NCI-H187 treated with DMSO at 0.1 percent for 48 hours (cell line): ENCODE measurements around the gene CCR7.

Source experiments
- DNase-seq: peaks from one replicate; lab custom pipeline; 2025; lab: John Stamatoyannopoulos, UW

CCR7 gene

GRCh38 chr17:40515491-40516041, 49.7 kb downstream of the CCR7 start:
- no peak for DNase-seq

DNA sequence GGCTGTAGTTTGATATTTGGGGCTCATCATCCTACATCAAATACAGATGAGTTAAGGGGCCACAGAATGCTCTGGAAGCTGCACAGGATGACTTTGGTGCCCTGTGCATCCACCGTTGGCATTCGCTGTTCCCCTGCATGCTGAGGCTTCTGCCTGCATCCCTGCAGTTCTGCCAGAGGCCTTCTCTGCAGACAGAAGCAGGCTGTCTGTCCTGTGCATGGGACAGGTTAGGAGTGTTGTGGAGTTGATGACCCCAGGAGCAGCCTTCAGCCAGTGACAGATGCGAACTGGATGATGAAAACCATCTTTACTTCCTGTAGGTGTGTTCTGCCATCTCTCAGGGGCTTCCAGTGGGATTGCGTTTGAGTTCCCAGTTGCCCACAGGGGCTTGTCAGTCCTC, 50.3 kb downstream of the CCR7 start:
- no peak for DNase-seq

DNA sequence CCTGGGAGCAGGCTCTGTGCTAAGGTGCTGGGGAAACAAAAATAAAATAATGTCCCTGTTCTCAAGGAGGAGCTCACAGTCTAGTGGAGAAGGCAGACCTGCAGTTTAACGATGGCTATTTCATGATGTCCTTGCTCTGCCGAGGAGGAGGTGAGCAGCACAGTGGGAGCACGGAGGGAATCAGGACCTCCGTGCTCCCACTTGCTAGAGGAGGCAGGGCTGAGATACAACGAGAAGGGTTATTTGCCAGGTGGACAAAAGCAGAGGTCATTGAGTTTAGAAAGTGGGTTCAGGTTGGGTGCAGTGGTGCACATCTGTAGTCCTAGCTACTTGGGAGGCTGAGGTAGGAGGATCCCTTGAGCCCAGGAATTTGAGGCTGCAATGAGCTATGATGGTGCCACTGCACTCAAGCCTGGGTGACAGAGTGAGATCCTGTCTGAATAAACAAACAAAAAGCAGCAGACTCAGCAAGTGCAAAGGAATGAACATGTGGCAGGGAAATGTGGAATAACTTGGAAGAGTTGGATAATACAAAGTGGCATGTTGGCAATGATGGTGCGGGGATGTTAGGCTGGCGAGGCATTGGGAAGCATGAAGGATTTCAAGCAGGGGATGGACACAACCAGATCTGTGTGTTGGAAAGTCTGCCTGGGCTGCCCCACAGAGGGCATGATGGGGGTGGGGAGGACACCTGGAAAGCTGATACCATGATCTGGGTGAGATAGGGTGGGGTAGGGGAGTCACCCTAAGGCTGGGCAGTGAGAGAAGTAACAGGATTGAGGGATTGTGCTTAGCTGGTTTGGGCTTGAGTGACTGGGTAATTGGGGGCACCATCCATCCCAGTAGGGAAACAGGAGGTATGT, 51.0 kb downstream of the CCR7 start:
- no peak for DNase-seq

DNA sequence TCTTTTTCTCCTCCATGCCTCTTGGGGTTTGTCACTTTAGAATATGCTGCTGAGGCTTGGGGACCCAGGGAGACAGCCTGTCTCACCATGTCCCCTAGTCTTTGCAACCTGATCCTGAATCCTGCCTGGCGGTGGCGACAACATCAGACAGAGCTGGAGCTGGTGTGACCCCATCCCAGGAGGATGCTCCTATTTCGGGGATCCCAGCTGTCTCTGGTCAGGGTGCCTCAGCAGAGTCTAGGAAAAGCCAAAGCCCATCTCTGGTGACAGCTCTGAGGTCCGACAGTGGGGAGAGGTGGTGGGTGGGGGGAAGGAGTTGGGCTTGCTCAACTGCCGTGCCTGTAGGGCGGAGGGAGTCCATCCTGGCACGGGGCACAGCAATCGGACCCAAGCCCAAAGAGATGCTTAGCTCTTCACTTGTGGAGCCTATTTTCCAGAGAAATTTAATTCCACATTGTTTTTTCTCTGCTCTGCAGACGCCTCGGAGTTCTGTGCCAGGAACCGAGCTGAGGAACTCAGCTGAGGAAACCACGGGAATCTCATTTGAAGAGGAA, 53.5 kb downstream of the CCR7 start:
- no peak for DNase-seq

- DNase-seq: no peak
Observed at GRCh38 chr17:40511136-40511535, 54.1 kb downstream of the CCR7 start.

- no peak for DNase-seq
Observed at GRCh38 chr17:40510328-40510648, 55.0 kb downstream of the CCR7 start.

GRCh38 chr17:40509626-40510327, 55.5 kb downstream of the CCR7 start:
- DNase-seq: no peak

DNA sequence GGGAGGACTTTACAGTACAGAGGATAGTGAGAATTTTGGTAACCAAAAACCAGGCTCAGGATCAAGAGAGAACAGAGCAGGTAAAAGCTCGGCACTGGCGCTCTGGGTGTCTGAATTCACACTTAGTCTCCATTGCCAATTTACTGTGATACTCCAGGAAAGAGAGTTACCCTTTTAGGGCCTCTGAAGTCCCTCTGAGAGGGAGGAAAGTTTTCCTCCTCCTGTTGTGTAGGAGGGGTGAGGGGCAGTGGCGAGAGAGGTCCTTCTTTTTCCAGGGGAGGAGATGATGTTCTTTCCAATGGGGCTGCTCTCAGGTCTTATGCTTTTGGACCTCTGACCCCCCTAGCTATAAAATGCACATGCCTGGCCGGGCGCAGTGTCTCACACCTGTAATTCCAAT, 58.5 kb downstream of the CCR7 start:
- DNase-seq: no peak
